H9 (cell line): Measurements from ENCODE around the gene PTPRK. TPM values are rescaled to one million over a fixed set of nuclear protein-coding genes. Genes with fewer than 3 reads are reported as not detected.

Experiments used
- DNase-seq: peaks from one replicate; pipeline ENCODE4 v3.0.0-alpha.2; 2017
- H2AFZ ChIP-seq: one replicate; pipeline ENCODE4 v1.6.1; 2013; ENCODE audit warnings: mild to moderate bottlenecking, low read length, control low read depth, moderate library complexity
- H2AK5ac ChIP-seq: 2 replicates; pipeline ENCODE4 v1.6.1; 2013; ENCODE audit warnings: low read length, control low read depth, mixed read lengths; ENCODE audit not compliant: insufficient read length
- H2BK120ac ChIP-seq: one replicate; pipeline ENCODE4 v1.6.1; 2013; ENCODE audit warnings: low read depth, mild to moderate bottlenecking, low read length, control low read depth, inconsistent platforms; ENCODE audit not compliant: poor library complexity, severe bottlenecking
- H2BK12ac ChIP-seq: 2 replicates; pipeline ENCODE4 v1.6.1; 2013; ENCODE audit warnings: low read length, control low read depth, mixed read lengths, low read depth; ENCODE audit not compliant: insufficient read length
- H2BK15ac ChIP-seq: 2 replicates; pipeline ENCODE4 v1.6.1; 2013; ENCODE audit warnings: low read depth, low read length, control low read depth
- H2BK20ac ChIP-seq: one replicate; pipeline ENCODE4 v1.6.1; 2013; ENCODE audit warnings: low read depth, mild to moderate bottlenecking, low read length, control low read depth, inconsistent platforms; ENCODE audit not compliant: poor library complexity, severe bottlenecking
- H2BK5ac ChIP-seq: 2 replicates; pipeline ENCODE4 v1.6.1; 2013; ENCODE audit warnings: low read length, control low read depth, mixed read lengths; ENCODE audit not compliant: insufficient read length
- H3K14ac ChIP-seq: 2 replicates; pipeline ENCODE4 v1.6.1; 2013; ENCODE audit warnings: low read length, control low read depth; ENCODE audit not compliant: insufficient read depth
- H3K18ac ChIP-seq: 2 replicates; pipeline ENCODE4 v1.6.1; 2013; ENCODE audit warnings: low read depth, mild to moderate bottlenecking, mixed read lengths, low read length, control low read depth; ENCODE audit not compliant: insufficient read length
- H3K23ac ChIP-seq: 2 replicates; pipeline ENCODE4 v1.6.1; 2013; ENCODE audit warnings: low read length, control low read depth, mixed read lengths, low read depth; ENCODE audit not compliant: insufficient read length
- H3K23me2 ChIP-seq: 2 replicates; pipeline ENCODE4 v1.6.1; 2013; ENCODE audit warnings: low read depth, mild to moderate bottlenecking, mixed read lengths, low read length, control low read depth; ENCODE audit not compliant: insufficient read length, poor library complexity, severe bottlenecking
- H3K27ac ChIP-seq: 2 replicates; pipeline ENCODE4 v1.5.1; 2013; ENCODE audit warnings: low read length, control low read depth, mixed read lengths, low read depth; ENCODE audit not compliant: insufficient read length
- H3K27me3 ChIP-seq: 2 replicates; pipeline ENCODE4 v1.6.1; 2013; ENCODE audit warnings: low read length, control low read depth, inconsistent platforms; ENCODE audit not compliant: insufficient read depth
- H3K4ac ChIP-seq: 2 replicates; pipeline ENCODE4 v1.6.1; 2013; ENCODE audit warnings: low read depth, mild to moderate bottlenecking, control low read depth, inconsistent platforms, low read length, moderate library complexity
- H3K4me1 ChIP-seq: 2 replicates; pipeline ENCODE4 v1.6.1; 2013; ENCODE audit warnings: low read length, control low read depth, inconsistent platforms; ENCODE audit not compliant: insufficient read depth
- H3K4me2 ChIP-seq: 2 replicates; pipeline ENCODE4 v1.6.1; 2013; ENCODE audit warnings: low read length, control low read depth, mixed read lengths; ENCODE audit not compliant: insufficient read length, insufficient read depth
- H3K56ac ChIP-seq: 2 replicates; pipeline ENCODE4 v1.6.1; 2013; ENCODE audit warnings: low read depth, mild to moderate bottlenecking, mixed read lengths, low read length, control low read depth; ENCODE audit not compliant: insufficient read length
- H3K79me1 ChIP-seq: 2 replicates; pipeline ENCODE4 v1.6.1; 2013; ENCODE audit warnings: low read depth, mild to moderate bottlenecking, moderate library complexity, low read length, control low read depth, inconsistent platforms; ENCODE audit not compliant: insufficient read depth, poor library complexity, severe bottlenecking
- H3K79me2 ChIP-seq: 2 replicates; pipeline ENCODE4 v1.6.1; 2013; ENCODE audit warnings: low read length, control low read depth, inconsistent platforms; ENCODE audit not compliant: insufficient read depth
- H3K9ac ChIP-seq: 2 replicates; pipeline ENCODE4 v1.6.1; 2013; ENCODE audit warnings: low read length, control low read depth, mixed read lengths; ENCODE audit not compliant: insufficient read length; ENCODE audit errors: extremely low read depth
- H3K9me3 ChIP-seq: one replicate; pipeline ENCODE4 v1.6.1; 2013; ENCODE audit warnings: low read depth, low read length, inconsistent platforms; ENCODE audit not compliant: control insufficient read depth
- H3T11ph ChIP-seq: one replicate; pipeline ENCODE4 v1.6.1; 2013; ENCODE audit warnings: mild to moderate bottlenecking, low read length, control low read depth, inconsistent platforms
- H4K20me1 ChIP-seq: one replicate; pipeline ENCODE4 v1.6.1; 2013; ENCODE audit not compliant: control insufficient read depth, insufficient read length, insufficient read depth
- H4K5ac ChIP-seq: 2 replicates; pipeline ENCODE4 v1.6.1; 2013; ENCODE audit warnings: low read depth, mild to moderate bottlenecking, mixed read lengths, low read length, control low read depth; ENCODE audit not compliant: insufficient read length
- H4K8ac ChIP-seq: replicated peaks from 2 replicates; pipeline ENCODE4 v1.6.1; 2013; ENCODE audit warnings: low read length, control low read depth, mixed read lengths, low read depth; ENCODE audit not compliant: insufficient read length
- H4K91ac ChIP-seq: 2 replicates; pipeline ENCODE4 v1.6.1; 2013; ENCODE audit warnings: low read depth, mild to moderate bottlenecking, moderate library complexity, mixed read lengths, low read length, control low read depth; ENCODE audit not compliant: insufficient read length
- H3K27ac Mint-ChIP-seq, 3 experiments: 2 replicates in 2 of 3; 3 replicates in 1 of 3; pipeline ENCODE4 v1.8.0; 2020 to 2021; ENCODE audit warnings: mixed read lengths in 3 of 3, mild to moderate bottlenecking in 1 of 3, moderate library complexity in 1 of 3
- H3K27me3 Mint-ChIP-seq: 2 replicates; pipeline ENCODE4 v1.8.0; 2021; ENCODE audit warnings: low read depth, mild to moderate bottlenecking, moderate library complexity, mixed read lengths
- H3K36me3 Mint-ChIP-seq, 3 experiments: 2 replicates in 2 of 3; 3 replicates in 1 of 3; pipeline ENCODE4 v1.8.0; 2020 to 2021; ENCODE audit warnings: low read depth in 3 of 3, mixed read lengths in 3 of 3; ENCODE audit not compliant: insufficient read depth in 1 of 3
- H3K4me1 Mint-ChIP-seq, 2 experiments: 2 replicates each; pipeline ENCODE4 v1.8.0; 2020; ENCODE audit warnings: mixed read lengths in 2 of 2
- H3K4me3 Mint-ChIP-seq, 2 experiments: 2 replicates in 1 of 2; 3 replicates in 1 of 2; pipeline ENCODE4 v1.8.0; 2020 to 2021; ENCODE audit warnings: mild to moderate bottlenecking in 2 of 2, mixed read lengths in 2 of 2, moderate library complexity in 1 of 2
- H3K9me3 Mint-ChIP-seq, 2 experiments: 2 replicates in 1 of 2; 3 replicates in 1 of 2; pipeline ENCODE4 v1.8.0; 2020; ENCODE audit warnings: mild to moderate bottlenecking in 2 of 2, mixed read lengths in 2 of 2, moderate library complexity in 1 of 2
- WGBS: extraction: QIAGEN DNeasy Blood & Tissue Kit; methylation state at CpG from one replicate; pipeline ENCODE4 v1.1.7; 2013; ENCODE audit warnings: missing lambda C conversion rate, low lambda C conversion rate, mixed read lengths; ENCODE audit not compliant: insufficient read length; ENCODE audit errors: extremely low coverage; 5-methylcytosine and 5-hydroxymethylcytosine counted together
- total RNA-seq: library from RNA; stranded (reverse); gene quantifications from 2 replicates; pipeline ENCODE4 v1.2.1, GENCODE V29; 2021
- TF ChIP-seq, protein P1 (sequence below): fragments of 200-600 bp; sonication (generic); conservative IDR thresholded peaks from 3 replicates; pipeline ENCODE4 v1.8.0; 2021; ENCODE audit warnings: antibody characterized with exemption, mild to moderate bottlenecking

Gene PTPRK
- total RNA-seq, 1 experiment from 2014 or later: 47.9 TPM

DNA sequence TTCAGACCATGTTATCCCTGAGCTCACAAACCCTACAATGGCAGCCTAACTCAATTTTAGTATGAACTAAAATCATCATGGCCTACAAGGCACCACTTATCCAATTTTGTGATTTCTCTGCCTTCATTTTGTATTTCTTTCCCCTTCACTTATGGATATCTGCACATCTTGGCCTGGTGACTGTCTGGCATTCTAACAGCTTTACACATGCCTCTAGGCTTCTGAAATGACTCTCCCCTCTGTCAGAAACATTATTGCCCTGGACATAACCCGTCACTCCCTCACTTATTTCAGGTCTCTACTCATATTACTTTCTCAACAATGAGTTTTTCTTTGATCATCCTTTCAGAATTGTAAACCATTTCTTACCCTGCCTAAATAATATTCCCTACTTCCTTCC lies 530.3 kb downstream of the PTPRK start:
- Histone ChIP-seq H2AK5ac (no peak overlapping the region), H4K91ac (no peak overlapping the region), H2BK5ac (no peak overlapping the region), H4K20me1 (no peaks in the 10 kb centered on the region), H4K5ac (no peak overlapping the region), H3T11ph (no peak overlapping the region), H3K18ac (no peak overlapping the region), H2BK15ac (no peak overlapping the region), H3K79me1 (no peaks in the 10 kb centered on the region), H3K4me1 (no peaks in the 10 kb centered on the region), H3K14ac (no peak overlapping the region), H2BK12ac (no peak overlapping the region), H3K79me2 (no peaks in the 10 kb centered on the region), H3K9me3 (no peaks in the 10 kb centered on the region), H3K23me2 (no peaks in the 10 kb centered on the region), H3K4me2 (no peak overlapping the region), H3K9ac (no peak overlapping the region), H4K8ac (no peak overlapping the region), H3K27ac (no peak overlapping the region), H3K56ac (no peak overlapping the region), H3K4ac (no peak overlapping the region), H3K27me3 (no peaks in the 10 kb centered on the region), H2AFZ (no peak overlapping the region), H2BK20ac (no peak overlapping the region), H3K23ac (no peak overlapping the region), H2BK120ac (no peak overlapping the region)
- Mint-ChIP-seq H3K36me3 (peaks cover 0 to 3% (median 0%) of the 10 kb centered on the region in 3 experiments; a peak in 1 of 7 replicates), H3K4me3 (no peak overlapping the region), H3K4me1 (no peaks in the 10 kb centered on the region), H3K27ac (no peak overlapping the region), H3K27me3 (no peaks in the 10 kb centered on the region), H3K9me3 (no peaks in the 10 kb centered on the region)
- no peak for DNase-seq
- TF ChIP-seq, protein P1, sequence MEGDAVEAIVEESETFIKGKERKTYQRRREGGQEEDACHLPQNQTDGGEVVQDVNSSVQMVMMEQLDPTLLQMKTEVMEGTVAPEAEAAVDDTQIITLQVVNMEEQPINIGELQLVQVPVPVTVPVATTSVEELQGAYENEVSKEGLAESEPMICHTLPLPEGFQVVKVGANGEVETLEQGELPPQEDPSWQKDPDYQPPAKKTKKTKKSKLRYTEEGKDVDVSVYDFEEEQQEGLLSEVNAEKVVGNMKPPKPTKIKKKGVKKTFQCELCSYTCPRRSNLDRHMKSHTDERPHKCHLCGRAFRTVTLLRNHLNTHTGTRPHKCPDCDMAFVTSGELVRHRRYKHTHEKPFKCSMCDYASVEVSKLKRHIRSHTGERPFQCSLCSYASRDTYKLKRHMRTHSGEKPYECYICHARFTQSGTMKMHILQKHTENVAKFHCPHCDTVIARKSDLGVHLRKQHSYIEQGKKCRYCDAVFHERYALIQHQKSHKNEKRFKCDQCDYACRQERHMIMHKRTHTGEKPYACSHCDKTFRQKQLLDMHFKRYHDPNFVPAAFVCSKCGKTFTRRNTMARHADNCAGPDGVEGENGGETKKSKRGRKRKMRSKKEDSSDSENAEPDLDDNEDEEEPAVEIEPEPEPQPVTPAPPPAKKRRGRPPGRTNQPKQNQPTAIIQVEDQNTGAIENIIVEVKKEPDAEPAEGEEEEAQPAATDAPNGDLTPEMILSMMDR: no peak
- no CpG with 5 or more reads among the region's 1 CpG for WGBS
